GM03348 (cell line): ENCODE results near the gene SPINK6.

Experiments used
- DNase-seq: peaks from one replicate; pipeline ENCODE4 v3.0.0; 2012; ENCODE audit warnings: low spot score

SPINK6 gene

DNA sequence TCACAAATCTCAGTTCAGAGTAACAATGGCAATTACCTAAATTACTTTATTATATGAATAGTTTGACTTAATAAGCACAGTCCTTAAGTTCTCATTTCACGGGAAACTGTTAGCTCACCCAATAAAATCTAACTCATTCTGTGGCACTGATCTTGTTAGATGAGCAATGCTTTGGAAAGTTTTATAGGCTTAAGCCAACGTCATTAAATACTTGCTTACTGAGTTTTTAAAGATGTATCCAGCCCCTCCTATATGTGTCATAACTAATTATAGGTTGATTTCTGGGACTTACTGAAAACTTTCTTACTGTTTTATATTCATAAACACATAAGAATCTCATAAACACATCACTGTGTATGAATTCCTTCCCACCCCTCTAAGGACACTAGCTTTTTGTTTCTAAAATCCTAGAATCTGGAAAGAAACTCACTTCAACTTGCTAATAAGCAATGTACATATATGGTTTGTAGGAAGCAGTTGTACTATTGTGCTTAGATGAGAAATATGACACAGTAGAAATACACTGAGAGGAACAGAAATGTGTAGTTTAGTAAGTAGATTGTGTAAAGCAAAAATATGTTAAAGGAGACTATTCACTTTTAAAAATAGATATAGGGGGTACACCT is 21.4 kb downstream of the SPINK6 start:
- DNase-seq, result no peak

GRCh38 chr5:148228392-148228984 is 25.6 kb downstream of the SPINK6 start:
- no peak for DNase-seq

- DNase-seq, result no peak
Measured at GRCh38 chr5:148229840-148230239, 27.0 kb downstream of the SPINK6 start.

DNA sequence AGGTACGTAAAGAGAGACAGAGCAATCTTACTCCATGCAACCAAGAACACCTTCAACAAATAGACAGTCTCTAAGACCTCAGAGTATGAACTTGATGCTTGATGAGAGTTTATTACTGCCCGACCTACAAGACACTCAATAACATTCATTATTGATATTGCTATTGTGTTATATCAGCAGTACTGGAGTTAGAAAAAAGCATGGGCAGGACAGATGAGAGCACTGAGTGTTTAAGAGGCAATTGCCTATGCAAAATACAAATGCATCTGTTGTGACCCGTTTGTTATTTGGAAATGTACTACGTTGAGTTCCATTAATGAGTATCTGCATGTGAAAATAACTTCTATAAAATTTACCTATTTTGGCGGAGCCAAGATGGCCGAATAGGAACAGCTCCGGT is 27.4 kb downstream of the SPINK6 start:
- no peak for DNase-seq

GRCh38 chr5:148237785-148238417 is 35.1 kb downstream of the SPINK6 start:
- no peak for DNase-seq

GRCh38 chr5:148238418-148238794 is 35.6 kb downstream of the SPINK6 start, which contains the start of gene MARCOL:
Gene MARCOL (plus strand): TSS chr5:148238525. CDS start chr5:148238598, 73 bp downstream.
- DNase-seq, result no peak

GRCh38 chr5:148248894-148249293 is 46.1 kb downstream of the SPINK6 start:
- DNase-seq, result no peak

DNA sequence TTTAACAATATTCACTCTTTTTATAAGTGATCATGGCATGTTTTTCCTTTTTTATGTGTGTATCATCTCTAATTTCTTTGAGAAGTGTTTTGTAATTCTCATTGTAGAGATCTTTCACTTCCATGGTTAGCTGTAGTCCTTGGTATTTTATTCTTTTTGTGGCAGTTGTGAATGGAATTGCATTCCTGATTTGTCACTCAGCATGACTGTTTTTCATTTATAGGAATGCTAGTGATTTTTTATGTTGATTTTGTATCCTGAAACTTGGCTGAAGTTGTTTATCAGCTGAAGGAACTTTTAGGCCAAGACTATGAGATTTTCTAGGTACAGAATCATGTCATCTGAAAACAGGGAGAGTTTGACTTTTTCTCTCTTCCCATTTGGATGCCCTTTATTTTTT is 52.6 kb downstream of the SPINK6 start:
- no peak for DNase-seq

GRCh38 chr5:148259288-148259687 is 56.4 kb downstream of the SPINK6 start:
- no peak for DNase-seq

DNA sequence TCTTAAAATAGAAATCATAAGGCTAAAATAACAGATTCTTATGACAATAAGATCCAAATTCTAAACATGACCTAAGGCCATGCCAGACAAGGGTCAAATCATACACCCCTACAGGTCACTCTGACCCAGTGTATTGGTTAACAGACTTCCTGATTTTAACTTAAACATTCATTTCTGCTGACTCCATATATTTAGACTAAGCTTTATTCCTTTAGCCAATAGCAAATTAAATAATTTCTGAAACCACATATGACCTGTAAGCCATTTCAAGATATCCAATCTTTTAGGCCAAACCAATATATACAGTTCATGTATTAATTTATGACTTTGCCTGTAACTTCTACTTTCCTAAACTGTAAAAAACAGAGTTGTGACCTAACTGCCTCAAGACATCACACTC is 58.4 kb downstream of the SPINK6 start:
- no peak for DNase-seq
